Measurements from ENCODE around the gene SNX12.
"Not testable (repeated sequence)": the region's sequence is repeated elsewhere in the genome, so short reads cannot be mapped to it uniquely, and the experiment has no call there.

SNX12 gene

DNA sequence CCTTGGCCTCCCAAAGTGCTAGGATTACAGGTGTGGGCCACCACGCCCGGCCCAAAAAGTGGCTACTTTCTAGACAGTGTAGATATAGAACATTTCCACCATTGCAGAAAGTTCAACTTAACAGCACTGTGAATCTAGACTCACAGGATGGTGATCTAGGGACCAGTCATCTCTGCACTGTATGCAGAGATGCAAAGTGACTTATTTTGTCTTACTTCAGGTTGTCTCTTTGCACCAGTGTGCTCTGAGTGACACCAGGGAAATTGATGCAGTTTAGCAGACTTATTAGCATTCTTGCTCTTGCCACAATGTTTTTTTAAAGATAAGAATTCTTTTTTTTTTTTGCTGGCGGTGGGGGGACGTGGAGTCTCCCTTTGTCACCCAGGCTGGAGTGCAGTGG is 14.7 kb upstream of the SNX12 start:
- H3K27me3 ChIP-seq (ENCODE audit: insufficient read depth, low read length) = no peaks in the 10 kb centered on the region

DNA sequence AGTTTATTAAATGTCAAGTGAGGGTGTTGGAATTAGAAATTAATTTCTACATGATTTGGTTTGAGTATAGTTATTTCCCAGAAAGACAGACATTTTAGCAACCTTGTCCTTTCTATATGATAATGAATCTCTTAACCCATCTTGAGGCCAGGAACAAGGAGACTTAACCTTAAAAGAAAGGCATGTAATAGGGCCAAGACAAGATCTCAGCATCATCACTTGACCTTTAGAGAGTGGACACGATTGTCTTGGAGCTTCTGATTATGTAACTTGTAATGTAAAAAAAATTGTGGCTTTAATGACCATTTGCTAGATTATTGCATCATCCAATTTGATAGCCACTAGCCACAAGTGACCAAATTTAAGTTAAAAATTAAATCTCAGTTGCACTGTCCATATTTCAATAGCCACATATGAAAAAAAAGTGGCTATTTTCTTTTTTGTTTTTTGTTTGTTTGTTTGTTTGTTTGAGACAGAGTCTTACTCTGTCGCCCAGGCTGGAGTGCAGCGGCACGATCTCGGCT is 14.1 kb upstream of the SNX12 start:
- no peaks in the 10 kb centered on the region for H3K36me3 ChIP-seq (ENCODE audit: insufficient read depth, low read depth, low read length)
- H3K27me3 ChIP-seq (ENCODE audit: insufficient read depth, low read length) = no peaks in the 10 kb centered on the region
- H3K27ac ChIP-seq (ENCODE audit: low read length) = no peak overlapping the region
- H3K9ac ChIP-seq (ENCODE audit: low read depth, low read length) = no peak overlapping the region
- H3K4me3 ChIP-seq (ENCODE audit: low read length) = no peak overlapping the region
- H3K4me1 ChIP-seq (ENCODE audit: insufficient read depth, low read length) = no peaks in the 10 kb centered on the region
- no peaks in the 10 kb centered on the region for H3K9me3 ChIP-seq (ENCODE audit: insufficient read depth, low read depth, low read length)

More for the DNA sequence above, 14.7 kb upstream of the SNX12 start:
- H3K9me3 ChIP-seq (ENCODE audit: insufficient read depth, low read depth, low read length) = no peaks in the 10 kb centered on the region
- no peak overlapping the region for H3K9ac ChIP-seq (ENCODE audit: low read depth, low read length)
- H3K36me3 ChIP-seq (ENCODE audit: insufficient read depth, low read depth, low read length) = no peaks in the 10 kb centered on the region
- H3K27ac ChIP-seq (ENCODE audit: low read length) = no peak overlapping the region
- no peak overlapping the region for H3K4me3 ChIP-seq (ENCODE audit: low read length)
- H3K4me1 ChIP-seq (ENCODE audit: insufficient read depth, low read length) = no peaks in the 10 kb centered on the region

DNA sequence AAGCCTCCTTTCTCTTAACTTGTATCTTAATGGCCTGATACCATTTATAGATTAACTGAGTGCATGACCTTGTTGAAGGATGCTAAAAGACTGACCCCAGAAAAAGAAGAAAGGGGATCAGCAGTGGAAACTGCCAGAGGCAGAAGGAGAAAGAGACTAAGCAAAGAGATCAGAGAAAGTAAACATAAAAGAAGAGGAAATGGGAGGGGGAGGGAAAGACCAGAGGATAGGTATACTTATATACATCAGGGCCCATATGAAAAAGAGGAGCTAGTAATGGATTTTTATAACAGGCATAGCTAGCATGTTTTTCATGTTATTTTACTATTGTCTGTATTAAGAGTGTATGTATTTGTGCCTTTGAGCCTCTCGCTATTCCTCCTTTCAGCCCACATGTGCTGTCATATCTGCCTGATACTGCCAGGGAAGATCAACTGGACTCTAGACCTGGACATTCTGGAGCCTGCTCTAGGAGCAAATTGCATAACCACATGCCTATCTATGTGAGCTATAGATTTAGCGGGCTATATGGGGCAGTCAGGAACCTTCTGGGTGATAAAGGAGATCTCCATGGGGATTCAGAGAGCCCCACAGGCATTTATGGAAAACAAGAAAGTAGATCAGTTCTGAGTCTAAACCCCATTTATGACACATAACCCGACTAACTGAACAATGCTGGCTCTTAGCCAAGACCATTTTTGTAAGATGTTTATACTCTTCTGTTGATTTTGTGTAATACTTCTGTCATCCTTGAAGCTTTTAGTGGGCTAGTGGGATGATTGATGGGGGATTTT is 13.4 kb upstream of the SNX12 start:
- H3K27ac ChIP-seq (ENCODE audit: low read length) = no peak overlapping the region
- H3K9ac ChIP-seq (ENCODE audit: low read depth, low read length) = no peak overlapping the region
- no peaks in the 10 kb centered on the region for H3K9me3 ChIP-seq (ENCODE audit: insufficient read depth, low read depth, low read length)
- H3K36me3 ChIP-seq (ENCODE audit: insufficient read depth, low read depth, low read length) = no peaks in the 10 kb centered on the region
- no peaks in the 10 kb centered on the region for H3K4me1 ChIP-seq (ENCODE audit: insufficient read depth, low read length)
- no peak overlapping the region for H3K4me3 ChIP-seq (ENCODE audit: low read length)
- no peaks in the 10 kb centered on the region for H3K27me3 ChIP-seq (ENCODE audit: insufficient read depth, low read length)

- Histone ChIP-seq H3K4me1 (ENCODE audit: insufficient read depth, low read length) (no peaks in the 10 kb centered on the region), H3K9ac (ENCODE audit: low read depth, low read length) (no peak overlapping the region), H3K4me3 (ENCODE audit: low read length) (no peak overlapping the region), H3K27me3 (ENCODE audit: insufficient read depth, low read length) (no peaks in the 10 kb centered on the region), H3K36me3 (ENCODE audit: insufficient read depth, low read depth, low read length) (peaks cover 4% of the 10 kb centered on the region; the same call in 1 of the 2 replicates), H3K9me3 (ENCODE audit: insufficient read depth, low read depth, low read length) (no peaks in the 10 kb centered on the region), H3K27ac (ENCODE audit: low read length) (no peak overlapping the region)
Measured at GRCh38 chrX:71070531-71070930, 2.4 kb upstream of the SNX12 start.

DNA sequence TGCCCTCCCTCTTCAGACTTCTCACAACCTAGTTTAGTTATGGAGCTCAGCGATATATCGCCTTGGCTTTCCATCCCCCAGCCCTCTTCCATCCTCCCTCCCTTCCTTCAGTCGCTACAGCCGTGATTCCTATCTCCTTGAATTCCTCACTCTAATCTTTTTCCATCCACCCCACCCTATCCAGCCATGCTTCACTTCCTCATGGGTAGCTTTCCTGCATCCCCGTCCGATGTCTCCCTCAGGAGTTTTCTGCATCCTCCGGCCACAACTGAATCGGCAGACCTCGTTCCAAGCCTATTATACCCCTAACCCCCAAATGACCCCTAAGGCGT is 456 bp downstream of the SNX12 start:
- Histone ChIP-seq H3K27ac (ENCODE audit: low read length) (no peak overlapping the region), H3K9ac (ENCODE audit: low read depth, low read length) (peak overlapping the region; percentile 87), H3K27me3 (ENCODE audit: insufficient read depth, low read length) (no peaks in the 10 kb centered on the region), H3K36me3 (ENCODE audit: insufficient read depth, low read depth, low read length) (peaks cover 4% of the 10 kb centered on the region; the same call in 1 of the 2 replicates), H3K4me3 (ENCODE audit: low read length) (peak overlapping the region; percentile 82), H3K4me1 (ENCODE audit: insufficient read depth, low read length) (no peaks in the 10 kb centered on the region), H3K9me3 (ENCODE audit: insufficient read depth, low read depth, low read length) (no peaks in the 10 kb centered on the region)

DNA sequence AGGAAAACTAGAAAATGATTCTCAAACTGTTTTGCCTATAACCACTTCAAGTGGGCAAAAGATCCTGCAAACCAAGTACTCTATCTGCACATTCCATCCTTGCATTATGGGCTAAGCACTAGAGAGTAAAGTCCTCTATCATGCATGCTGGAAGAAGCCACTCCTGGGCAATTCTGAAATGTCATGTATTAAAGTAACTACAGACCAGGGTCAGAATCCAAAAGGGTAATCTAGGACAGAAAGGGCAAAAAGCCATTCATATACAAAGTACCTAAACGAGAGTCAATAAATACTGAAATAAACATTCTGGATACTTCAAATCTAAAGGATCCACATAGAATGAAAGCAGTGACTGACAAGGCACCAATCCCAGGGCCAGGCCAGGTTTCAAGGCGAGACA is 1.0 kb downstream of the SNX12 start:
- H3K4me3 ChIP-seq (ENCODE audit: low read length) = peak overlapping the region; percentile 82
- peak overlapping the region; percentile 87; the same call in 1 of the 2 replicates for H3K9ac ChIP-seq (ENCODE audit: low read depth, low read length)
- H3K27ac ChIP-seq (ENCODE audit: low read length) = no peak overlapping the region
- no peaks in the 10 kb centered on the region for H3K4me1 ChIP-seq (ENCODE audit: insufficient read depth, low read length)
- peaks cover 5% of the 10 kb centered on the region for H3K36me3 ChIP-seq (ENCODE audit: insufficient read depth, low read depth, low read length)
- H3K9me3 ChIP-seq (ENCODE audit: insufficient read depth, low read depth, low read length) = no peaks in the 10 kb centered on the region
- H3K27me3 ChIP-seq (ENCODE audit: insufficient read depth, low read length) = no peaks in the 10 kb centered on the region

DNA sequence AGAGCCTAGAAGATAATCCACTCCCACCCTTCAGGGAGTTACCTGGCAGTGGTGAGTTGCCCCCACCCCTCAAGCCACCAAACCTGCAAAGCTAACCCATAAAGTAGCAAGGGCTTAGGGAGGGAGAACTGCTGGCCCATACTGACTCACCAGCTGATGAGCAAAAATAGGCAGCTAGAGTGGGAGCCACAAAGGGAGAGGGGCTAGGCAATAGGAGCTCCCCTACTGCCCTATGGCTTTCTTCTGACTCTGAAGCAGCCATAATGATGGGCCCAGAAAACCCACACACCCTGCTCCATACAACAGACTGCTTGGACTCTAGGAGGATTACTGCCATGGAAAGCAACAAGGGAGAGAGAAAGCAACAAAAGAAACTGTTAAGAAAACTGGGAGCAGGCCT is 8.0 kb downstream of the SNX12 start:
- Histone ChIP-seq H3K9ac (ENCODE audit: low read depth, low read length) (no peak overlapping the region), H3K27me3 (ENCODE audit: insufficient read depth, low read length) (no peaks in the 10 kb centered on the region), H3K27ac (ENCODE audit: low read length) (no peak overlapping the region), H3K4me3 (ENCODE audit: low read length) (no peak overlapping the region), H3K36me3 (ENCODE audit: insufficient read depth, low read depth, low read length) (peaks cover 32% of the 10 kb centered on the region), H3K4me1 (ENCODE audit: insufficient read depth, low read length) (no peaks in the 10 kb centered on the region), H3K9me3 (ENCODE audit: insufficient read depth, low read depth, low read length) (no peaks in the 10 kb centered on the region)

GRCh38 chrX:71057848-71058530 is 10.1 kb downstream of the SNX12 start:
- H3K36me3 ChIP-seq (ENCODE audit: insufficient read depth, low read depth, low read length) = peaks cover 32% of the 10 kb centered on the region
- no peak overlapping the region for H3K9ac ChIP-seq (ENCODE audit: low read depth, low read length)
- H3K27ac ChIP-seq (ENCODE audit: low read length) = no peak overlapping the region
- no peaks in the 10 kb centered on the region for H3K4me1 ChIP-seq (ENCODE audit: insufficient read depth, low read length)
- H3K4me3 ChIP-seq (ENCODE audit: low read length) = no peak overlapping the region
- H3K9me3 ChIP-seq (ENCODE audit: insufficient read depth, low read depth, low read length) = no peaks in the 10 kb centered on the region
- no peaks in the 10 kb centered on the region for H3K27me3 ChIP-seq (ENCODE audit: insufficient read depth, low read length)

GRCh38 chrX:71056867-71057266 is 11.3 kb downstream of the SNX12 start:
- no peak overlapping the region for H3K9ac ChIP-seq (ENCODE audit: low read depth, low read length)
- H3K9me3 ChIP-seq (ENCODE audit: insufficient read depth, low read depth, low read length) = no peaks in the 10 kb centered on the region
- H3K36me3 ChIP-seq (ENCODE audit: insufficient read depth, low read depth, low read length) = peaks cover 28% of the 10 kb centered on the region
- no peak overlapping the region for H3K27ac ChIP-seq (ENCODE audit: low read length)
- H3K4me1 ChIP-seq (ENCODE audit: insufficient read depth, low read length) = no peaks in the 10 kb centered on the region
- H3K4me3 ChIP-seq (ENCODE audit: low read length) = no peak overlapping the region
- no peaks in the 10 kb centered on the region for H3K27me3 ChIP-seq (ENCODE audit: insufficient read depth, low read length)

DNA sequence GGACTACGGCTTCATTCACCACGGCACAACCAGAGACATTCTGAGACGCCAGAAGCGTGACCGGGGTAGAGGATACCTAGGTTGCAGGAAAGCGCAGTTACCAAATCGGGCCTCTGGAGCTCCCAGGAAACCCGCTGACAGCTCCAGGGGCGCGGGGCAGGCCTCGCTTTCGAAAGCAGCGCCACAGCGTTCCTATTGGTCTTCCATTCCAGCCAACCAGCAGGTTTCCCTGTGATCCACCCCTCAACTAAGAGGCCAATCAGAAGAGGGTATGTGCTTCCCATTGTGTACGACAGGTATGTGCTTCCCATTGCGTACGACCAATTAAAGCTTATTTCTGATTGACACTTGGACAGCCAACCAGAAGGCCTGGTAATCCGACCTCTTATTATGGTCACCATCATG is 14.9 kb downstream of the SNX12 start:
- Histone ChIP-seq H3K4me3 (ENCODE audit: low read length) (peak overlapping the region; percentile 62), H3K9ac (ENCODE audit: low read depth, low read length) (peak overlapping the region; percentile 62; the same call in 1 of the 2 replicates), H3K9me3 (ENCODE audit: insufficient read depth, low read depth, low read length) (no peaks in the 10 kb centered on the region), H3K36me3 (ENCODE audit: insufficient read depth, low read depth, low read length) (no peaks in the 10 kb centered on the region), H3K27ac (ENCODE audit: low read length) (no peak overlapping the region), H3K4me1 (ENCODE audit: insufficient read depth, low read length) (no peaks in the 10 kb centered on the region), H3K27me3 (ENCODE audit: insufficient read depth, low read length) (no peaks in the 10 kb centered on the region)

- H3K4me1 ChIP-seq (ENCODE audit: insufficient read depth, low read length) = no peaks in the 10 kb centered on the region
- H3K27me3 ChIP-seq (ENCODE audit: insufficient read depth, low read length) = no peaks in the 10 kb centered on the region
- H3K27ac ChIP-seq (ENCODE audit: low read length) = no peak overlapping the region
- H3K9me3 ChIP-seq (ENCODE audit: insufficient read depth, low read depth, low read length) = no peaks in the 10 kb centered on the region
- no peaks in the 10 kb centered on the region for H3K36me3 ChIP-seq (ENCODE audit: insufficient read depth, low read depth, low read length)
- peak overlapping the region; percentile 62; the same call in 1 of the 2 replicates for H3K9ac ChIP-seq (ENCODE audit: low read depth, low read length)
- H3K4me3 ChIP-seq (ENCODE audit: low read length) = peak overlapping the region; percentile 62
Measured at GRCh38 chrX:71052721-71053120, 15.4 kb downstream of the SNX12 start.

GRCh38 chrX:71047891-71048290 is 20.2 kb downstream of the SNX12 start:
- H3K27me3 ChIP-seq (ENCODE audit: insufficient read depth, low read length); H3K4me3 ChIP-seq (ENCODE audit: low read length); H3K4me1 ChIP-seq (ENCODE audit: insufficient read depth, low read length); H3K36me3 ChIP-seq (ENCODE audit: insufficient read depth, low read depth, low read length); H3K27ac ChIP-seq (ENCODE audit: low read length); H3K9ac ChIP-seq (ENCODE audit: low read depth, low read length); H3K9me3 ChIP-seq (ENCODE audit: insufficient read depth, low read depth, low read length): not testable (repeated sequence)

Data from iPS-20b (cell line).